Psoas muscle (tissue), 8 donors: Measurements from ENCODE around the gene GNL1. TPM values are rescaled to one million over a fixed set of nuclear protein-coding genes. Genes with fewer than 3 reads are reported as not detected.
"Not testable (repeated sequence)": the region's sequence is repeated elsewhere in the genome, so short reads cannot be mapped to it uniquely, and the experiment has no call there.

Experiments
- ATAC-seq, 4 donors: fragments of 200-7000 bp; cut with Tn5 transposase; one replicate each; pipeline ENCODE4 v1.9.1; 2020; ENCODE audit warnings: moderate library complexity in 3 of 4, mild to moderate bottlenecking in 2 of 4
- DNase-seq, 2 donors: peaks; one replicate each; pipeline ENCODE4 v3.0.0-alpha.2; 2020
- H3K27ac ChIP-seq: fragments of 200-600 bp; one replicate; pipeline ENCODE4 v1.8.0; 2022
- H3K27me3 ChIP-seq, 3 donors: fragments of 200-600 bp in 1 of 3; one replicate each; pipeline versions ENCODE4 v1.6.1 to v1.8.0; 2013 to 2022; ENCODE audit warnings: low read length in 2 of 3, mild to moderate bottlenecking in 2 of 3, moderate library complexity in 1 of 3; ENCODE audit not compliant: insufficient read depth in 3 of 3
- H3K36me3 ChIP-seq, 2 donors: fragments of 200-600 bp in 1 of 2; one replicate each; pipeline versions ENCODE4 v1.6.1 to v1.8.0; 2013 to 2022; ENCODE audit warnings: low read depth in 1 of 2, mild to moderate bottlenecking in 1 of 2, moderate library complexity in 1 of 2; ENCODE audit not compliant: insufficient read depth in 1 of 2
- H3K4me1 ChIP-seq: fragments of 200-600 bp; one replicate; pipeline ENCODE4 v1.8.0; 2022
- H3K4me3 ChIP-seq: fragments of 200-600 bp; one replicate; pipeline ENCODE4 v1.8.0; 2022; ENCODE audit warnings: mild to moderate bottlenecking
- H3K9me3 ChIP-seq: fragments of 200-600 bp; one replicate; pipeline ENCODE4 v1.8.0; 2022
- CTCF ChIP-seq: fragments of 200-600 bp; IDR thresholded peaks from one replicate; pipeline ENCODE4 v1.8.0; 2022; ENCODE audit warnings: antibody characterized with exemption
- WGBS, 3 donors: extraction: QIAGEN DNeasy Blood & Tissue Kit; methylation state at CpG; one replicate each; pipeline versions ENCODE4 v1.1.6 to v1.1.7; 2013; 5-methylcytosine and 5-hydroxymethylcytosine counted together
- intact Hi-C, 2 donors: fragments of 100-400 bp; cut with DNase I; formaldehyde crosslinking; loops; one replicate each; pipeline versions ENCODE4 v1.11.0 to v1.14.2; 2022
- polyA plus RNA-seq, 3 donors: library from polyadenylated mRNA; stranded (reverse); fragments of 200-250 nt; gene quantifications; one replicate each; pipeline ENCODE4 v1.2.3, GENCODE V29; 2013
- total RNA-seq, 4 donors: library from RNA; stranded (reverse); fragmentation: NEBNext Ultra II Directional in 2 of 4; extraction: Animal tissue kit (Norgen Biotek cat#: 25700) in 2 of 4; gene quantifications; one replicate each; pipeline versions ENCODE4 v1.2.1 to v1.2.4, GENCODE V29; 2021 to 2023
- donor health status: healthy with polysubstance abuse.
- donor health status: DM: no; HTN: no; CAD: no; lungs with moderate emphysema.
- donor health status: Bipolar disorder and iron deficiency.
- donor health status: healthy.
- donor health status: DM: yes; HTN: yes; CAD: no.
- donor health status: DM: no; HTN: no; CAD: no.
- donor health status: DM: no; HTN: no; CAD: no.
- donor health status: DM: yes; HTN: yes; CAD: no.

Gene GNL1
- total and polyA plus RNA-seq, 7 donors: 14.2 to 32.3 (median 26.1) TPM

GRCh38 chr6:30597315-30598144 is 41.2 kb upstream of the GNL1 start:
- H3K4me3 ChIP-seq, H3K4me1 ChIP-seq, H3K27ac ChIP-seq, H3K9me3 ChIP-seq, H3K27me3 ChIP-seq: not testable (repeated sequence)
- DNase-seq (peak; percentile 68 to 71), ATAC-seq (peak; percentile 55 to 81 (median 78))
- intact Hi-C loops: loop anchor here (5.0 kb wide), 2 partner anchors 50 to 55 kb away; no protein-coding TSS in a partner anchor
- H3K36me3 ChIP-seq: peaks cover 5 to 55% of the 10 kb centered on the region in 2 donors
- WGBS, 3 donors: 72 to 74% (median 73%) methylated on average over 15 of the region's 15 CpGs
- TF ChIP-seq CTCF: peak; percentile 72

- Histone ChIP-seq H3K27ac (peak overlapping the region; percentile 16), H3K9me3 (no peaks in the 10 kb centered on the region), H3K4me1 (peaks cover 10% of the 10 kb centered on the region), H3K4me3 (no peak overlapping the region), H3K36me3 (peaks cover 16 to 82% of the 10 kb centered on the region in 2 donors), H3K27me3 (no peaks in the 10 kb centered on the region)
- no peak for DNase-seq
- no peak for TF ChIP-seq CTCF
- intact Hi-C loops: no loop called here
- ATAC-seq: no peak
- WGBS, 3 donors: 97 to 100% (median 98%) methylated on average over 1 of the region's 1 CpG
Measured at GRCh38 chr6:30592287-30592686, 36.0 kb upstream of the GNL1 start.

- Histone ChIP-seq H3K9me3 (no peaks in the 10 kb centered on the region), H3K4me1 (peaks cover 10% of the 10 kb centered on the region), H3K27me3 (no peaks in the 10 kb centered on the region), H3K27ac (peak overlapping the region; percentile 56), H3K4me3 (no peak overlapping the region), H3K36me3 (peaks cover 22 to 95% of the 10 kb centered on the region in 2 donors)
- DNase-seq (no peak), ATAC-seq (peak in 3 of 4 donors; percentile 22 to 50 (median 45))
- no peak for TF ChIP-seq CTCF
- 40 to 69% (median 48%) methylated on average over 1 of the region's 1 CpG for WGBS, 3 donors
- intact Hi-C loops: no loop called here
Measured at GRCh38 chr6:30591008-30591407, 34.7 kb upstream of the GNL1 start.

- intact Hi-C loops: no loop called here
- Histone ChIP-seq H3K27me3 (no peaks in the 10 kb centered on the region), H3K9me3 (no peaks in the 10 kb centered on the region), H3K4me3 (no peak overlapping the region), H3K36me3 (peaks cover 26 to 99% of the 10 kb centered on the region in 2 donors), H3K27ac (peak overlapping the region; percentile 56), H3K4me1 (peaks cover 10% of the 10 kb centered on the region)
- peak; percentile 8 to 25 (median 16) for ATAC-seq
- DNase-seq: no peak
- TF ChIP-seq CTCF: no peak
- WGBS, 3 donors: 62 to 75% (median 66%) methylated on average over 8 of the region's 8 CpGs
Measured at GRCh38 chr6:30590509-30590908, 34.2 kb upstream of the GNL1 start.
